Omental fat pad (tissue), 4 donors: ENCODE results near the gene F10. TPM values are rescaled to one million over a fixed set of nuclear protein-coding genes. Genes with fewer than 3 reads are reported as not detected.

ENCODE experiments used
- ATAC-seq: fragments of 150-250 bp; one replicate; pipeline ENCODE4 v1.9.1; 2016; ENCODE audit warnings: mild to moderate bottlenecking, moderate library complexity; ENCODE audit not compliant: low FRiP score
- DNase-seq: peaks from one replicate; pipeline ENCODE4 v3.0.0-alpha.2; 2019; ENCODE audit warnings: low spot score
- CTCF ChIP-seq, 3 donors: fragments of 450-650 bp; IDR thresholded peaks; one replicate each; pipeline ENCODE4 v1.5.1; 2016 to 2017; ENCODE audit warnings: antibody characterized with exemption in 3 of 3, mild to moderate bottlenecking in 3 of 3, moderate library complexity in 2 of 3
- total RNA-seq, 4 donors: library from RNA; depleted of rRNA; stranded (reverse); fragments of >200 nt; gene quantifications; one replicate each; pipeline ENCODE4 v1.1.0, GENCODE V29; 2016

Gene F10
- total RNA-seq, 4 donors from 2014 or later, result 10.8 to 51.1 (median 13.6) TPM

GRCh38 chr13:113124211-113124970 lies 1.8 kb downstream of the F10 start:
- no peak for DNase-seq
- TF ChIP-seq CTCF (IDR thresholded peaks at IDR 0.05), result no peak
- no peak for ATAC-seq

GRCh38 chr13:113125506-113126264 lies 3.1 kb downstream of the F10 start:
- TF ChIP-seq CTCF (IDR thresholded peaks at IDR 0.05), result no peak
- ATAC-seq (no peak), DNase-seq (no peak)

GRCh38 chr13:113126265-113127150 lies 3.9 kb downstream of the F10 start:
- TF ChIP-seq CTCF (IDR thresholded peaks at IDR 0.05), result no peak
- ATAC-seq, result no peak
- no peak for DNase-seq

DNA sequence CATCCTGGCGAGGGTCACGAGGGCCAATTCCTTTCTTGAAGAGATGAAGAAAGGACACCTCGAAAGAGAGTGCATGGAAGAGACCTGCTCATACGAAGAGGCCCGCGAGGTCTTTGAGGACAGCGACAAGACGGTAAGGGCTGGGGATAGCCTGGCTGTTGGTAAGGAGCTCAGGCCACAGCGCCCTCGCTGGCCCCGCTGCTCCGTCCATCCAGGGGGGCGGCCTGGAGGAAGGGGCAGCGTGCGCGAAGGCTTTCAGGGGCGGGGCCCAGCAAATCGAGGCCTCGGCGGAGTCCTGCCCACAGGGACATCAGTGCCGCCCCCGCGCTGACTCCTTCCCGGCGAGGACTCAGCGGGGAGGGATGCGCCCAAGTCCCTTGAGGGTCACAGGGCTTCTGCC lies 6.9 kb downstream of the F10 start:
- ATAC-seq, result no peak
- TF ChIP-seq CTCF (IDR thresholded peaks at IDR 0.05), result no peak
- DNase-seq, result no peak

DNA sequence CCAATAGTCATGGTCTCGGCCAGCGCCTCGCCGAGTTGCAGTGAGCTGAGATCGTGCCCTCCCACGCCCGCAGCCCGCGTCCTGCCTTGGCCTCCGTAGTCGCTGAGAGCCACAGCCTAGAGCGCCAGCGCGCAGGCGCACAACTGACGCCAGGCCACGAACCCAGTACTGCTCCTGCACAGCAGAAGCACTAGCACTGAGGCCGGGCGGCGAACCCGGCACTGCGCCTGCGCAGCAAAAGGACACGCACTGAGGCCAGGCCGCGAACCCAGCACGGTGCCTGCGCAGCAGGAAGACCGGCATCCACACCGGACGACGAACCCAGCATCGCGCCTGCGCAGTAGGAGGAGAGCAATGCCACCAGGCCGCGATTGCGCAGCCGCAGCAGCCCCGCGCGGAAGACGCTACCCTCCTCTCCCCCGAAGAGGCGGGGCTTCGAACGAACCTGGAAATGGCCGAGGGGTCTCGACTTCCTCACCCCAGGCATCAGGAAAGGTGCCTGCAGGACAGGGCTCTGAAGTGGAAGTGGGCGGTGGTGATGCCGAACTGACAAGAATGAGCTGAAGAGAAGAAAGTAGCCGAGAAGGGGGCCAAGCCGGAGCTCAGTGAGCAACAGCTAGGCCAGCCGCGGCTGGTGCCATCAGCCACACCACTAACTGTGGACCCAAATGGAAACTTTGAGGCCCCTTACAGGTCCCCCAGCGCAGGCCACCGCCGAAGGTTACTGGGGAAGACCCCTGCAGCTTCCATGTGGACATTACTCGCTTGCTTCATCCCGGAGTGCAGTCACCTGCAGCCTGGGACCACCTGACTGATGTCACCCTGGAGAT lies 7.5 kb downstream of the F10 start:
- ATAC-seq, result no peak
- DNase-seq, result no peak
- TF ChIP-seq CTCF (IDR thresholded peaks at IDR 0.05), result no peak

GRCh38 chr13:113135281-113135760 lies 12.7 kb downstream of the F10 start:
- TF ChIP-seq CTCF (IDR thresholded peaks at IDR 0.05), result no peak
- ATAC-seq (no peak), DNase-seq (no peak)
